GM19099 (cell line): ENCODE data around the gene SRL.

Experiments used
- POLR2A ChIP-seq: IDR thresholded peaks from 3 replicates; pipeline ENCODE4 v1.6.1; 2011; ENCODE audit warnings: low read depth; ENCODE audit not compliant: insufficient read length; ENCODE audit errors: extremely low read depth

Gene SRL

DNA sequence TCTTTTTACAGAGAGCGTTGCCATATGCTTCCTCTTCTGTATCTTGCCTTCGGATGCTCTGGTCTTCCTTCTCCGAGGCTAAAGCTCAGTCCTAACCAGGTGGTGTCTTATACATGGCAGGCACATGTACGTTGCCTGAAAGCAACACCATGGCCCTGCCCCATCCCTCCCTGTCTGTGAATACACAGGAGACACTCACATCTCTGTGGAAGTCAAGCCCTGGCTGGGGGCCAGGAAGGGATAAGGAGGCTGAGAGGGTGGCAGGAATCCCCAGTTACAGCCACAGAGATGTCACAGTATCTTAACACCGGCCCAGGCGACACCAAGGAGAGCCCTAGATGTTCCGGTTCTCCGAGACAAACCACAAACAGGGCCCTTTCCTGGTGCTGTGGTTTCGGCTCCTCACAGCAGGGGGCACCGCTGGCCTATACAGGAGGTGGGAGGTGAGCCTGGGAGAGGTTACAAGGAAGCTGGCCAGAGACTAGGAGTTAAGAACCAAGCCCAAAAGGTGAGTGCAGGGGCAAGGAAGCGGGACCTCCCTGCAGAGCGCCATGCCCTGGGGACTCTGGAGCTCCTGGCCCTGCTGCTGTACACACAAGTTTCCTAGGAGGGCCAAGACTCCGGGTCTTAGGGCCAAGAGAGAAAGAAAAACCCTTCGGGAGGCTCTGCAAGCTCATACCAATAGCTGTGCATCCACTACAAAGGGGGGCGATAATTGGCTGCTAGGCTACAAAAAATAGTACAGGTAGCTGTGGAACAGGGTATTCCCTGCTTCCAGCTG is 41.7 kb downstream of the SRL start:
- TF ChIP-seq POLR2A = no peak

GRCh38 chr16:4198816-4199215 is 43.1 kb downstream of the SRL start:
- TF ChIP-seq POLR2A = no peak

GRCh38 chr16:4194661-4195060 is 47.2 kb downstream of the SRL start:
- TF ChIP-seq POLR2A = no peak

- TF ChIP-seq POLR2A = no peak
Observed at GRCh38 chr16:4193920-4194319, 48.0 kb downstream of the SRL start.

DNA sequence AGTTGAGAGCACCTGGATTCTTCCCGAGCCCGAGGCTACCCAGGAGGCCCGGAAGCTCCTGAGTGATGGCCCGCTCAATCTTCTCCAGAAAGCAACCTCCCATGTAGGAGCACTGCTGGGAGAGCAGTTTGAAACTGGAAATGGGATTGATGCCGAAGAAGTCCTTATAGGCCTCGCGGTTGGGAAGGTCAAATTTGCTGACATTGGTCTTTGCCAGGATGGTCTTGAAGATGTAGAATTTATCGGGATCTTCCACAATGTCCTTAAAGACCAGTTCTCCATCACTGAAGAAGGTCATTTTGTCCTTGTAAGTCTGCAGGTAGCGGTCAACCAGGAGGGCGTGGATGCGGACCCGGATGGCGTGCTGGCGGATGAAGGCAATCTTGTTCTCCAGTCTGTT is 49.7 kb downstream of the SRL start:
- no peak for TF ChIP-seq POLR2A

GRCh38 chr16:4190712-4191333 is 51.1 kb downstream of the SRL start:
- TF ChIP-seq POLR2A = no peak

- TF ChIP-seq POLR2A = no peak
Observed at GRCh38 chr16:4190086-4190485, 51.8 kb downstream of the SRL start.

GRCh38 chr16:4184038-4184702 is 57.7 kb downstream of the SRL start:
- no peak for TF ChIP-seq POLR2A

DNA sequence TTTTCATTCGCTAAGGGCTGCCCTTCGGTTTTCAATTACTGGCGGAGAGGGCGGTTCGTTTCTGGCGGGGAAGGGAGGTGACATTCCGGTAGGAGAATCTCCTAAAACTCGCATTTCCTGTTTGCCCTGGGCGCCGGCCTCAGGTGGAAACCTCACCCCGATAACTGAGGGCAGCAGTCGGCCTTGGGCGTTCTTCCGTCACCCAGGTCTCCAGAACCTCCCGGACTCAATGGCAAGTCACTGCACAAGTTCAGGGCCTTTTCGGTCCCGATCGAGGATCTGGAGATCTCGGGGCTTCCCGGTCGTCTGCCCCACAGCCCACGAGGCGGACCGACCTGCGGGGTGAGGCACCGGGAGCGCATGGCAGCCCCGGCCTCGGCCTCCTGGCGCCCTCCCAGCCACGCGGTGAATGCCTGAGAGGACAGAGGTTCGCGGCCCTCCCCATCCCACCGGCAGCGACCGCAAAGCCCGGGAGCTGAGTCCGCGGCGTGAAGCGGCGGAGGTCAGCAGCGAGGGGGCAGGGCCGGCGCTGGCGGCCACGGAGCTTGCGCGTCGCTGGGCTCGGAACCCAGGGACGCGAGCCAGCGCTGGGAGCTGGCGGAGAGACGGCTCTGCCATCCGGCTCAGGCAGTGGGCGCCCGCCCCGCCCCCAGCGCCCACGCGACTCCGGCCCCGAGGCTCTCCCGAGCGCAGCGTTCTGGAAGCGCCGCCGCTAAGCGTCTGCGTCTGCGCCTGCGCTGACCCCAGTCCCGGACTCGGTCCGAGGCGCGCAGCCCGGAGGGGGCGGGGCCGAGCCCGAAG is 58.4 kb downstream of the SRL start:
- TF ChIP-seq POLR2A = peak; percentile 69

DNA sequence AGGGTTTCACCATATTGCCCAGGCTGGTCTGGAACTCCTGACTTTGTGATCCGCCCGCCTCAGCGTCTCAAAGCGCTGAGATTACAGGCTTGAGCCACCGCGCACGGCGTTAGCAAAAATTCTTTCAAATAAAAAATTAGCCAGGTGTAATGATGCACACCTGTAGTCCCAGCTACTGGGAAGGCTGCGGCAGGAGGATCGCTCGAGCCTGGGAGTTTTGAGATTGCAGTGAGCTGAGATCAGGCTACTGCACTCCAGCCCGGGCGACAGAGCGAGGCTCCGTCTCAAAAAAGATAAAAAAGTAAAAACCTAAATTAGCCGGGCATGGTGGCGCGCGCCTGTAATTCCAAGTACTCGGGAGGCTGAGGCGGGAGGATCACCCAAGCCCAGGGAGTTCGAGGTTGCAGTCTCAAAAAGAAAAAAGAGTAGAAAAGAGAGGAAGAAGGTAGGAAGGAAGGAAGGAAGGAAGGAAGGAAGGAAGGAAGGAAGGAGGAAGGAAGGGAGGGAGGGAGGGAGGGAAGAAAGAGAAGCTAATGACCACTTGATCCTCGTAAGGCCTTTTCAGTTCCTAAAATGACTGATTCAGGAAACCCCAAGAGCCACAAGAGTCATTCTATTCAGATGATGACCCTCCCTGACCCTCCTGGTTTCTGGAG is 59.2 kb downstream of the SRL start:
- TF ChIP-seq POLR2A = no peak

GRCh38 chr16:4180511-4180910 is 61.4 kb downstream of the SRL start:
- no peak for TF ChIP-seq POLR2A

DNA sequence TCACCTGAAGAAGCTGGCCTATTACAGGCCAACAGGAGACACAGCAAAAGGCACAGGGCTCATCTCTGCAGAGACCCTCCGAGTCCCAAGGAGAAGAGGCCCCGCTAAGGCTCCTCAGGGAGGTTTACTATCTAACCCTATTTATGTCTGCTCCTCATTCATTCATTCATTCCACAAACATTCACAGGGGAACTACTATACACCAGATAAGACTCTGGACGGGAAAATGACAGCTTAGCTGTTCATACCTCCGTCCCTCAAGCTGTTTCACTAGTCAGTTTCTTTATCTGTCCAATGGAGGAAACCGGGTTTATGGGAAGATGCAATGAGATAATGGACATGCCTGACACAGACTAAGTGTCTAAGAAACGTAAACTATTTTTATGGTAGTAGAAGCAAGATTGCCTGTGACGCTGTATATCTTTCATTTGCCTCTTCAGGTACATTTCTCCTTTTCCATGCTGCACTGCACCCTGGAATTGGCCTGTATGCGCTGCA is 62.1 kb downstream of the SRL start:
- no peak for TF ChIP-seq POLR2A

DNA sequence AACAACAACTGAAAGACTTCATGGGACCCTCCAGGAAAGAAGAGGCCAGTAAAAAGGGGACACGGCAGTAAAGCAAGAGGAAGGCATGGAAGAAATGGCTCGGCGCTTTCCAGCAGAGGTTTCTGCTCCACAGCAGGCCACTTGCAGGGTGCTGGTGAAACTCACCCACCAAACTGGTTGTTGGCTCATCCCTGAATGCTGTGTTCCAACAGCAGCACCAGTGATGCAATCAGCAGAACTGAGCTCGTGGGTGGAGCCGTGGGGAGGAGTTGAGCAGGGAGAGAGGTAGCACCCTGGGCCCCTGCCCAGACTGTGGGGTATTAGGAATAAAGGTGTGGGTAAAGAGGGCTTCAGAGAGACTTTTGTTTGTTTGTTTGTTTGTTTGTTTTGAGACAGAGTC is 62.9 kb downstream of the SRL start:
- no peak for TF ChIP-seq POLR2A

DNA sequence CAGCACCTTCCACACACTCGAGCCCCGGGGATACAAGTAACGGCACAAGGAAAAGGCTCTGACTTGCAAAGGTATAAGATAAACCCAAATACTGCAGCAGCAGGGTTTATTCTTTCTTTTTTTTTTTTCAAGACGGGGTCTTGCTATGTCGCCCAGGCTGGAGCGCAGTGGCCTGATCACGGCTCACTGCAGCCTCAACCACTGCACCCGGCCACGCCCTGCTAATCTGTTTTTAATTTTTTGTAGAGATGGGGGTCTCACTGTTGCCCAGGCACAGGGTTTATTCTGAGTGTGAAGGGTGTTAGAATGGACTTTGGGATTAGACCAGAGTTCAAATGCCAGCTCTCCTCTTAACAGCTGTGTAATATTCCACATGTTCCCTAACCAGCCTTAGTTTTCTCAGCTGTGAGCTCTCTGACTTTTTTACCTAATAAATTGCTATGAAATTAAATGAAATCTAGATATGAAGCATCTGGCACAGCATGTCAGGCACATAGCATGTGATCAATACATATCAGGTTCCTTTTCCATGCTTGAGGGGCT is 63.3 kb downstream of the SRL start:
- TF ChIP-seq POLR2A = no peak
